HG02973 (cell line): ENCODE data around the gene IGF2.
"Not testable (repeated sequence)": the region's sequence is repeated elsewhere in the genome, so short reads cannot be mapped to it uniquely, and the experiment has no call there.

Experiments used
- ATAC-seq: cut with Tn5 transposase; IDR thresholded peaks from one replicate; pipeline ENCODE4 v1.9.1; 2021; ENCODE audit warnings: moderate library complexity; ENCODE audit not compliant: unreplicated experiment

The IGF2 gene, protein sequence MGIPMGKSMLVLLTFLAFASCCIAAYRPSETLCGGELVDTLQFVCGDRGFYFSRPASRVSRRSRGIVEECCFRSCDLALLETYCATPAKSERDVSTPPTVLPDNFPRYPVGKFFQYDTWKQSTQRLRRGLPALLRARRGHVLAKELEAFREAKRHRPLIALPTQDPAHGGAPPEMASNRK

DNA sequence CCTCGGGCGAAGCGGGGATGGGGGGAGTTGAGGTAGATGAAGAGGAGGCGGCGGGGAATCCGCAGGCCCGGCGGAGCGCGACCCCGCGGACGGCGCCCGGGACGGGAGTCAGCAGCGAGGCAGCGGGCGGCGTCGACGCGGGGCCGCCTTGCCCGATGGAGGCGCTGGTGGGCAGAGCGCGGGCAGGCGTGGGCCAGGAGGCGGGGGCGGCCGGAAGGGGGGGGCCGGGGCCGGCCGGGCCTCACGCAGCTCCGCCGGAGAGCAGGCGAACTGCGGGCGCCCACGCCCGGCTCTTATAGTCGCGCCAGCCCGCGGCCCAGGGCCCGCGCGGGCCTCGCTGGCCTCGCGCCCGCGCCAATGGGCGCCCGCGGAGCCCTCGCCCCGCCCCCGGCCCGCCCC, at the start of gene IGF2:
Gene IGF2, minus strand, starts transcription at position 267 of the 399 bp plus-strand sequence. CDS start 3,866 bp downstream, outside the sequence.
- no peak for ATAC-seq

DNA sequence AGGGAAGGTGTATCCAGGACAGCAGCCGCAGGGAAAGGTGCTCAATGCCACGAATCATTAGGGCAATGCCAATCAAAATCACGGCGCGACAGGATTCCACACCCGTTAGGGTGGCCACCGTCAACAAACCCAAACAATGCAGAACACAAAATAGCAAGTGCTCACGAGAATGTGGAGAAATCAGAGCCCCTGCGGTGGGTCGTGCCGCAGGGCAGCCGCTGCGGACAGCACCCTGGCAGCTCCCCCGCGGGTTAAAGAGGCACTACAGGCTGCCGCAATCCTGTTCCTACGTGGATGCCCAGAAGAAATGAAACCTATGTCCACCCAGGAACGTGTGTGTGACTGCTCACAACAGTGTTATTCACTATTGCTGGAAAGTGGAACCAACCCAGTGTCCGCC, 49.6 kb upstream of the IGF2 start:
- ATAC-seq = no peak

DNA sequence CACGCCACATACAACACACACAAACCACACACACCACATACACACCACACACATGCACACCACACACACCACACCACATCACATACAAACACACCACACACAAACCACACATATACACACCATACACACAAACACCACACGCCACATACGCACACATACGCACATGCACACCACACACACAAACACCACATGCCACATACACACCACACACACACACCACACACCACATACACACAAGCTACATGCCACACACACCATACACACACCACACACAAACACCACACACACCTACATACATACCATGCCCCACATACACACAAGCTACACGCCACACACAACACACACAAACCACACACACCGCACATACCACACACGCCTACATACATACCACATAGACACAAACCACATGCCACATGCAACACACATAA, 48.1 kb upstream of the IGF2 start:
- ATAC-seq = no peak

DNA sequence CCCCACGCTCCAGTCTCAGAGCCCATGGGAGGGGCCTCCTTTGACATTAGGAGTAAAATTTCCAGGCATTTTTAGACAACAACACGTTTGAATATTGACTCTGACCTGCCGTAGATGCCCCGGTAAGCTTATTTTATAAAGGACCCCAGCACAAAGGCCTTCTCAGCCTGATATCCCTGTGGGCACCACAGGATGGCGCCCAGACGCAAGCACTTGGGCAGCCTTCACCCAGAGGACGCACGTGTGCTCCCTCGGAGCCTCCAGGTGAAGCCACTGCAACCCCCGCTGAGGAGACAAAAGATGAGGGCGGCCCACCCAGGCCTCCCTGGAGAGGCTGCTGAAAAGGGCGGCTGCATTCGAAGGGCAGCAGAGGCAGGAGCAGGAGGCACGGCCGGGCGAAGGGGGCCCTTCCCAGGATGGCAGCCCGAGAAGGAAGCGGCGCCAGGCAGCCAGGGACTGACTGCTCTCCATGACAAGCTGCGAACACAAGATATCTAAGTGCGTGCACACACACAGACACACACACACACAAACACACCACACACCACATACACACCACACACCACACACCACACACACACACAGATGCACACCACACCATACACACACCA, 47.6 kb upstream of the IGF2 start:
- ATAC-seq = no peak

DNA sequence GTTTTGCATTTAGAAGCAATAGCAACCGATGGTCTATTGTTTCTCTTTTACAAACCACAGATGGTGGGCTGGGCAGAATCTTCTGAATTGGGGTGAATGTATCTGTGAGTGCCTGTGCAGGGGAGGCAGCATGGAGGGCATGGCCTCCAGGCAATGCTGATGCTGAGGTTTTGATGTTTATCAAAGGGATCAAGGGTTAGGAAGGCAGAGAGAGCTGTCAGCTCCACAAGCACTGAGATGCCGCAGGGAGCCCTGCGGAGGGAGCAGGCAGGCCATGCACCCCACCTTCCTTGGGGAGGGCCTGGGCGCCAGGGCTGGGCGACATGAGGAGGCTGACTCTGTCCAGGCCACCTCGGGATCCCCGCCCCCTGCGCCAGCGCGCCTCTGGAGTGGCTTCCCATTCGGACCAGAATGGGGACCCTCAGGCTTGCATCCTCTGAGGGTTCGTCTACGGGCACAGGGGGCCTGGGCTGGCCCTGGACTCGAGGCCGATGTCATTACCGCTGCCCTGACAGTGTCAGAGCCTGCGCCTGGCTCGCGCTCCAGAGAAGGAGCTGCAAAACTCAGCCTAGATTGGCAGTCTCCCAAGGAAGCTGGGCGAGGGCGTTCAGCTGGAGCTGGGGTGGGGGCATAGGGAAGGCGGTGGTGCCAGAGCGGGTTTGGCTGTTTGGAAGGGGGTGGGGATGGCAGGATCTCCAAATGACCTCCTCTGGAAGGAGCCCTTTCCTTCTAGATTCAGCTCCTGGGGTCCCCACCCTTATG, 46.3 kb upstream of the IGF2 start:
- ATAC-seq = no peak

DNA sequence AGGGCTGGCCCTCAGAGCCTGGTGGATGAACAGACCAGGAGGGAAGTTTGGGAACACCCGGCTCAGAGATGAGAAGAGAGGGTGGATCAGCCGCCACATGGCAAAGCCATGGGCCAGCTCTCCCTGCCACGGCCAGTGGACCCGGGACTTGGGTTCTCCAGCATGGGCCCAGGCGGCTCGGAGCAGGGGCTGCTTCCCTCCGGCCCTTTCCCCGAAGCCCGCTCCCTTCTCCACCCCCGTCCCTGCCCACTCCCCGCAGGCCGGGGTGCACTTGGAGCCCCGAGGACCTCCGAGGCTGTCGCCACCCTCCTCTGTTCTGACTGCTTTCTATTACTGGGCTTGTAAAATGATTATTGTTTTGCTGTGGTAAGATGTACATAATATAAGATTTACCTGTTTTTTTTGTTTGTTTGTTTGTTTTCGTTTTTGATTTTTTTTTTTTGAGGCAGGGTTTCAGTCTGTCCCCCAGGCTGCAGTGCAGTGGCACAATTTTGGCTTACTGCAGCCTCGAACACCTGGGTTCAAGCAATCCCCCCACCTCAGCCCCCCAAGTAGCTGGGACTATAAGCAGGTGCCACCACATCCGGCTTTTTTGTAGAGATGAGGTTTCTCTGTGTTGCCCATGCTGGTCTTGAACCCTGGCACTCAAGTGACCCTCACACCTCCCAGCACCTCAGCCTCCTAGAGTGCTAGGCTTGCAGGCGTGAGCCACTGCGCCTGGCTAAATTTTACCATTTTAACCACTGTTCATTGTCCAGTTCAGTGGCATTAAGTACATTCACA, 43.7 kb upstream of the IGF2 start:
- ATAC-seq = no peak

DNA sequence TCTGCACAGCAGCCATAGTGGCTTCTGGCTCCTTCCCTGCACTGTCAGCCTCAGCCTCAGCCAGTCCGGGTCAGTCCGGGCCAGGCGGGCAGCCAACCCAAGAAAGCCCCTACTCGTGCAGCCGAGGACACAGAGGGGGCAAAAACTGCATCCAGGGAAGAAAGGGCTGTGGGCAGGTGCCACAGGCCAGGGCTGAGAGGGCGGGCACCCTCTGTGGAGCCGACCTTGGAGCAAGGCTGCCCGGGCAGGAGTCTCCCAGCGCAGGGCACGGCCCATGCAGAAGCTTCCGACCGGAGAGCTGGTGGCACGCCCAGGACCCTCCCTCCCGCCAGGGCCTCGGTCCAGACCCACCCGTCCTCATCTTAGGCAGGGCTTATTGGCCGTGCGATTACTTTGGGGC, 42.9 kb upstream of the IGF2 start:
- no peak for ATAC-seq

DNA sequence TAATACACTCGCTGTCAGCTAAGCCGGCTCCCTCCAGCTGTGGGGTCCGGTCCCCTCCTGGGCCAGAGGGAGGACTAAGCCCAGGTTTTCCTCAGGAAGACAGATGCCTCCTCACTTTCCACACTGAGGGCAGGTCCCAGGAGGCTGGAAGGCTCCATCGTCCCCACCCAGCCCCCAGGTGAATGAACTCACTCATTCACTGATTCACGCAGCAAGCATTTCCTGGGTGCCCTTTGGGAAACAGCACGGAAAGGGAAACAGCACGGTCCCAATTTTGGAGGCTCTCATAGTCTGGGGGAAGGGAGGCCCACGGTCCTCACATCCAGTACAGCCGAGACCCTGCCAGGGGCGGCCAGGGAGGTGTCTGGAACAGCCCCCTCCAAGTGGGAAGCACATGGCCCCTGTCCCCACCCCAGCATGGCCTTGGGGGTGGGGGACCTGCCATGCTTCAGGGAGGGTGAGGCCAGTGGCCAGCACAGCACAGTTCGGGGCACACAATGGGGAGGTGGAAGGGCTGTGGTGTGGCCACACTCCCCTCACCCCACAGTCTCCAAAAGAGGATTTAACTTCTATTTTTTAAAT, 41.7 kb upstream of the IGF2 start:
- no peak for ATAC-seq

DNA sequence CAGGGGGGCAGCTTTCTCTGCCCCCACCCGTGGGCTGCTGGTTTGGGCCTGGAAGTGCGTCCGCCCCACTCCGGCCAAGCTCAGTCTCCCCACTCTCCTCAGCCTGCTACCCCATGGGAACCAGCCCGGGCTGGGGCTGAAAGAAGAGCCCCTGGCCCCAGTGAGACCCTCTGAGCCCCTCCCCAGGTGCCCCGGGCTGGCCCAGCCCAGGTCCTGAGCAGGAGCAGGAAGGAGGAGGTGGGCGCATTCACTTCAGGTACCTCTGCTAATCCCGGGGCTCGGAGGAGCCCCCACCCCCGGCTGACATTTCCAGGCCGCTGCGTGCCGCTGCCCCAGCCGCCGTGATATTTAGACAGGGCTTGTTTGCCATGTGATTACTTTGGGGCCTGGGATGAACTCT, 41.2 kb upstream of the IGF2 start:
- no peak for ATAC-seq

DNA sequence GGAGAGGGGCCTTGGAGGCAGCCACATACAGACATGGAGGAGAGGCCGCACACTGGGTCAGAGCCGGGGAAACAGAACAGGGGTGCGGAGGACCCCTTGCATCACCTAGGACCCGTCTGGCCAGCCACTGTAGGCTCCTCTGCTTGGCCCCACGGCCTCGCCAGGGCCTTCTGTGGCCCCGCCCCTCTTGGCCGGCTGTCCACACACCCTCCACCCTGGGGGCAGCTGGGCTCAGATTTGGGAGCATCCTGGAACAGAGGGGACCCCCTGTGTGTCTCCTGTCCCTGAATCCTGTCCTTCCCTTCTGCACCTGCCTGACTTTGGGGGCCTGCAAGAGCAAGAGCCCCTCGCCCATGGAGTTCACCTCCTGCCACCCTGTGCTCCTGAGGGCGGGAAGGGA, 40.3 kb upstream of the IGF2 start:
- ATAC-seq = no peak

DNA sequence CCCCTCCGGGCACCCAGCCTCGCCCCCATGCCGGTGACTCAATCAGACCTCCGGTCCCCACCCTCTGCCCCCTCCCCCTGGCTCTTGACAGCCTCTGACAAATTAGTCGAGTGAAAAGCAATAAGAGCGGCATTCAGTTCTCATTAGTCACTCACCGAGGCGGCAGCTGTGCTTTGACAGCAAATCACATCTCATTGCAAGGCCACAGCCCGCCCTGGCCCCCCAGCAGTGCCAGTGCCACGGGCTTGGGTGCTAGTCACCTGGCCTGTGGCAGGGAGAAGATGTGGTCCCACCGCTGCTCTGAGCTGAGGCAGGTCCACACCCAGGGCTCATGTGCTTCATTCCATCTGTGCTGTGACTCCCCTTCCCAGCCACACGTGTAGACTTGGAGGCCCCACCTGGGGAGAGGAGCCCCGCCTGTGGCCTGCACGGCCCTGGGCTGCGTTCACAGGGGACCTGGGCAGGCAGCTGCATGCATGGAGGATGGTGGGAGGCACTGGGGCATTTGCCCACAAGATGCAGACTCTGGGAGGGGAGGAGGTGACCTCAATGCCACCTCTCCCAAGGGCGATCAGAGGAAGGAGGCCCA, 39.8 kb upstream of the IGF2 start:
- ATAC-seq = no peak

DNA sequence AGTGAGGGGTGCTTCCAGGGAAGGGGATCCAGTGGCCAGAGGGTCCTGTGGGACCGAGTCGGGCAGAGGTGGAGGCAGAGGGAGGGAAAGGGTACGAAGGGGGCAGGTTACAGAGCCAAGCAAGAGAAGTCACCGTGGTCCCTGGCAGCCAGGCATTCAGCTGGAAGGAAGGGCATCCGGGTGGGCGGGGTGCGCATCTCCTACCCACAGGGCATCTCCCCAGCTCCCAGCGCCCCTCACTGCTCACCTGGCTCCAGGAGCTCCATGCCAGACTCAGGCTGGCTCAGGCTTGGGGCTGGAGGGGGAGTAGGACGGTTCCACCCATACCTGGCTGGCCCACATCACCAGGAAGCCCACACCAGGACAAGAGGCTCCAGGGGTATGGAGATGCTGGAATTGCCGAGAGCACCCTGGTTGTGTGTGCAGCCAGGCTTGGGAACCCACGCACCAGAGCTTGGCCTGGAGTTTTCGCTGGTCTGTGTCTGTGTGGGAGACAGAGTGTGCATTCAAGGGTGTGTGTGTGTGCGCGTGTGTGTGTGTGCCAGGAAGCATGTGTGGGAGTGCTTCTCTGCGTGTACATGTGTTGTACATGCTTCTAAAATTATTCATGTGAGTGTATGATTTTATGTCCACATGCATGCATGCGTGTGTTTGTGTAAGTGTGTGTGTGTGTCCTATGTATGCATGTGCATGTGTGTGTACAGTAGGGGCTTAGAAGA, 39.0 kb upstream of the IGF2 start:
- ATAC-seq = not testable (repeated sequence)

DNA sequence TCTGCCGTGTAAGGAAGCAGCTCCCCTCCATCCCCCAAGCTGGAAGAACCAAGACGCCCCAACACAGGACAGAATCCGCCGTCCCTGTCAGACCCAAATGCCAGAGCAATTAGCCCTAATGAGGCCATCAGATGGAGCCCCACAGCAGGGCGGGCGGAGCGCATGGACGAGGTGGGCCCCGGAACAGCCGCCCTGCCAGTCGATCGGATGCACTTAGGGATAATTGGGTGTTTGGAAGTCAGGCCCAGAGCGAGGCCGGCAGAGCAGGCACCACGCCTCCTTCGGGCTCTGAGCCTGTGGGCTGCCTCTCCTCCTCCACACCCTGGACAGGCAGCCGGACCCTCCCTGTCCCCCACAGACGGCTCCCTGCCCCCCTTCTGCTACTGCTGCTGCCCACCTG, 37.9 kb upstream of the IGF2 start:
- ATAC-seq = no peak

DNA sequence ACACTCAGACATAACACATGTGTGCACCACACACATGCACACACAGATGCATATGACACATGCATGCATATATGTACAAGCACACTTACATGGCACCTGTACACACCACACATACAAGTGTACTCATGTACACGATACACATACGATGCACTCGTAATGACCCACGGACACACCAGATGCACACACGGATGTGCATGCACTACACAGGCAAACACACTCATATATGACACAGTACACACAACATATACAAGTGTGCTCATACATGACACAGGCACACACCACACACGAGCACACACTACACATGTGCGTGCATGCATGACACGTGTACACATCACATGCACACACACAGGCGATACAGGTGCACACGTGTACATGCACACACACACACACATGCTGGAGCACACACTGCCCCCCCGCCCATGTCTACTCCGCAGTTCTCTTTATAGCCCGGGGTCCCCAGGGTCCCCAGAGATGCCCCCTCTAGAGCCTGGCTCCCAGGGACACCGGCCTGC, 37.3 kb upstream of the IGF2 start:
- ATAC-seq = no peak

DNA sequence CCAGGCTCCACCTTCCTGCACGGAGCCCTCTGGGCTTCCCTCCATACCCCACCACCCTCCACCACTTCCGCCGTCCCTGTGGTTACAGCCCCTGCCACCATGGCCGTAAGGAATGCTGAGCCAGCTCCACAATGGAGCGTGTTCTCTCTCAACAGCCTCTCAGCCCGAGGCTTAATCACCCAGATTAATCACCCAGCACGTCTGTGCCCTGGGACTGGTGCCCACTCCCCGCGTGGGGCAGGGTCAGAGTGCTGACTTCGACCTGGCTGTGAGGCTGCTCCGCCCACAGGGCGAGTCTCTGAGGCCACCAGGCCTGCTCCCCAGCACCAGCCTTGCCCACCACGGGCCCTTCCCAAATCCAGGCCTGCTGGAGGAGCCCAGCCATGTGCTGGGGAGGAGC, 36.5 kb upstream of the IGF2 start:
- ATAC-seq = no peak

DNA sequence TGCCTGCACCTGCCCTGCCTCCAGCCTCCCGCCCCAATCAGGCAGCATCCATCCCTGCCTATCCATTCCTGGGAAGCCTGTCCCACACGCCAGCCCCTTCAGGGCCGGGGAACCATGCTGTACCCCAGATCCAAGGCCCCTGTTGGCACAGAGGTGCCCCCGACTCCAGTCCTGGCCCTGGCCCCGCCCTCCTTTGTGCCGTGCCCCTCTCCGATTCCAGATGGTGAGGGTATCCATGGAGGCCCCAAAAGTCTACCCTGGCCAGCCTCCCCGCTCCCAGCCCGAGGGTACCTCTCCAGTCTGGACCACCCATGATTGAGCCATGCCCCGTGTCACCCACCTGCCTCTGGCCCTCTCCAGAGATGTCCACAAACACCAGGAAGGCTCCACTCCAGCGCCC, 35.2 kb upstream of the IGF2 start:
- ATAC-seq = no peak

DNA sequence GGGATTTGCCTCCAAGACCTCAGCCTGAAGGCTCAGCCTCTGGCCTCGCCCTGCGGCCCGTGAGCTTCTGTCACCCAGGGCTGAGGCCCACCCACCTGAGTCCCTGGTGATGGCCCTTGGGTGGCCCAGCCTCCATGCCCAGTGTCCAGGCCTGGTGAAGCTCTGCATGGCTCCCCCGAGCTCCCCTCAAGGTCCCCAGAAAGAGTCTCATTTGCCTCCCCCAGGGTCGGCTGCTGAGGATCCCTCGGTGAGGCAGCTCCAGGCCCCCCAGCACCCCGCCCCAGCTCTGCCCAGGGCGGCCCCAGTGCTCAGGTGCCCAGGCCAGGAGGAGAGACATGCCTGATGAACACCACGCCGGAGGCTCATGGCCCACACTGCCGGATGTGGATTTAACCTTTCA, 34.6 kb upstream of the IGF2 start:
- ATAC-seq = no peak

DNA sequence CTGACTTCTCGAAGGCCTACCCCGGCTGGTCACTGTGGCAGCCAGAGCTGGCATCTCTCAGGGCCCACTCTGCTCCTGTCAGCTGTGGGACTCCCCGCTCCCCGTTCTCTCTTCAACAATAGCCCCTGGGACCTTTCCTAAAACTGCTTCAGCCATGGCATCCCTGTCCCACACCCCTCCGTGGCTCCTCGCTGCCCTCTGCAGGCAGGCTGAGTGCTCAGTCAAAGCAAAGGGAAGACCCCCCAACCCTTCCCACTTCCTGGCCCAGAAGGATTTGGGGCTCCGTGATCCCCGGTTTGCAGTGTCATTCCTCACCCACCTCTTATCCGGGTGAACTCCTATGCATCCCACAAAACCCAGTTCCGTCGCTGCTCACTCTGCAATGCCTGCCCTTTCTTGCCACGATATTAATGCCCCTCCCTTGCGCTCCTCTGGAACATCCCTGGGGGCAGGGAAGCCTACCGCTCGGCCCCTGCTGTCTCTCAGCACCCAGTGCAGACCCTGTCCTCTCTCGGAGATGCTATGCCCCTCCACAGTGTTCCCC, 34.0 kb upstream of the IGF2 start:
- no peak for ATAC-seq

DNA sequence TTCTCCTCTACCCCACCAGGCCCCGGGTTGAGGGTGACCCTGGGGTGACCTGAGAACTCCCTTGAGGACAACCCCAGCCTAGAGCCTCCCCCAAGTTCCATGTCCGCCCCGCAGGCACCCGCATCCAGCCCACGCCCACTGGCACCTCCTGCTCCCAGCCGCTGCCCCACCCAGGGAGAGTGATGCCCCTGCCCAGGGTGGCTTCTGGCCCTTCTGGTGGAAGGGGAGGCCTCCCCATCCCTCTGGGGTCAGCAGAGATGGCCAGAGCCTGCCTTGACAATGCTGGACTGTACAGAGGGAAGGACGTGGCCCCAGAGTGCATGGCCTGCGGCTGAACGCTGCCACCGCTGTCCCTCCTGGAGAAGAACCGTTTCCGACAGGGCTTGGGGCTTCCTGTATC, 33.5 kb upstream of the IGF2 start:
- ATAC-seq = no peak

DNA sequence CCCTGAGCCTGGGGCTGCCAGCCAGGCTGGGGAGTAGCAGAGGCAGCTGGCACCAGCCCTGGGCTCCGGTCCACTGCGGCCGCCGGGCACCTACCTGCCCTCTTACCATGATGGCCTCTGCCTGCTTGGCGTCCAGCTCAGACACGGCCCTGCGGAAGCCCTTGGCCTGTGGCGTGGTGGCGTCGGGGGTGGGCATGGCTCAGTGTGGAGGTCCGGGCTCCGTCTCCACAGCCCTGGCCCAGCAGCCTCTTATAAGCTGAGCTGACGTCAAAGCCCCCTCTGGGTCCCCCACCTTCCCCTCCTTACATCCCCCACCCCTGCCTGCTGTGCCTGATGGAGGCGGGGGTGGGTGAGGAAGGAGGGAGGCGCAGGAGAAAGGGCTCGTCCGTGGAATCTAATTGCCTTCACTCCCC, 32.4 kb upstream of the IGF2 start, which contains the start of gene TH:
Gene TH, minus strand, starts transcription at position 225 of the 413 bp plus-strand sequence. Its CDS starts 29 bp downstream, at position 196.
- no peak for ATAC-seq
